Endodermal cell (in vitro differentiated cells): ENCODE data around the gene PELI2. TPM values are rescaled to one million over a fixed set of nuclear protein-coding genes. Genes with fewer than 3 reads are reported as not detected.

Experiments
- DNase-seq: peaks from one replicate; pipeline ENCODE4 v3.0.0-alpha.2; 2017
- H3K27ac ChIP-seq: 2 replicates; pipeline ENCODE4 v1.5.1; 2013; ENCODE audit warnings: mild to moderate bottlenecking, low read depth, low read length, moderate library complexity
- H3K27me3 ChIP-seq: 2 replicates; pipeline ENCODE4 v1.6.1; 2013; ENCODE audit warnings: mild to moderate bottlenecking, low read length, moderate library complexity; ENCODE audit not compliant: insufficient read depth, control insufficient read depth, poor library complexity, severe bottlenecking
- H3K36me3 ChIP-seq: 2 replicates; pipeline ENCODE4 v1.7.0; 2013; ENCODE audit warnings: mild to moderate bottlenecking, low read length, moderate library complexity; ENCODE audit not compliant: control insufficient read depth, insufficient read depth
- H3K4me1 ChIP-seq: one replicate; pipeline ENCODE4 v1.7.0; 2013; ENCODE audit warnings: low read length; ENCODE audit not compliant: control insufficient read depth, insufficient read depth
- H3K4me3 ChIP-seq: 2 replicates; pipeline ENCODE4 v1.5.1; 2013; ENCODE audit warnings: mild to moderate bottlenecking, low read length, moderate library complexity
- H3K9ac ChIP-seq: 2 replicates; pipeline ENCODE4 v1.6.1; 2013; ENCODE audit warnings: mild to moderate bottlenecking, low read length, moderate library complexity; ENCODE audit not compliant: poor library complexity, severe bottlenecking; ENCODE audit errors: extremely low read depth
- H3K9me3 ChIP-seq: 2 replicates; pipeline ENCODE4 v1.6.1; 2013; ENCODE audit warnings: mild to moderate bottlenecking, low read length, moderate library complexity; ENCODE audit not compliant: control insufficient read depth
- H3K27ac Mint-ChIP-seq: 2 replicates; pipeline ENCODE4 v1.8.0; 2020; ENCODE audit warnings: mixed read lengths
- H3K27me3 Mint-ChIP-seq: 2 replicates; pipeline ENCODE4 v1.8.0; 2021; ENCODE audit warnings: mild to moderate bottlenecking, mixed read lengths; ENCODE audit not compliant: insufficient read depth
- H3K36me3 Mint-ChIP-seq: 2 replicates; pipeline ENCODE4 v1.8.0; 2020; ENCODE audit warnings: low read depth, mixed read lengths
- H3K4me1 Mint-ChIP-seq: 2 replicates; pipeline ENCODE4 v1.8.0; 2020; ENCODE audit warnings: mixed read lengths
- H3K4me3 Mint-ChIP-seq: 2 replicates; pipeline ENCODE4 v1.8.0; 2020; ENCODE audit warnings: mild to moderate bottlenecking, moderate library complexity, mixed read lengths
- H3K9me3 Mint-ChIP-seq: 2 replicates; pipeline ENCODE4 v1.8.0; 2020; ENCODE audit warnings: mild to moderate bottlenecking, mixed read lengths
- CTCF ChIP-seq: fragments of 200-600 bp; sonication (generic); conservative IDR thresholded peaks from 2 replicates; pipeline ENCODE4 v1.5.0; 2021; ENCODE audit warnings: antibody characterized with exemption, mild to moderate bottlenecking
- whole genome bisulfite sequencing, 2 experiments: methylation state at CpG; one replicate each; pipeline versions ENCODE4 v1.1.5 to v1.1.7; 2013; ENCODE audit warnings: missing lambda C conversion rate in 2 of 2, mixed read lengths in 1 of 2; ENCODE audit not compliant: insufficient coverage in 1 of 2, insufficient read length in 1 of 2; 5-methylcytosine and 5-hydroxymethylcytosine counted together
- total RNA-seq, 2 donors: library from RNA; stranded (reverse); fragmentation: NEBNext Ultra II Directional in 1 of 2; extraction: Animal tissue kit (Norgen Biotek cat#: 25700) in 1 of 2; gene quantifications; 2 replicates in 1 of 2; 3 replicates in 1 of 2; pipeline ENCODE4 v1.2.1, GENCODE V29; 2021

PELI2 gene
- total RNA-seq, 2 donors from 2014 or later = 5.9 to 8.1 TPM

- Mint-ChIP-seq H3K4me3 (no peak overlapping the region), H3K27ac (no peak overlapping the region), H3K4me1 (peaks cover 22% of the 10 kb centered on the region), H3K9me3 (no peaks in the 10 kb centered on the region), H3K27me3 (no peaks in the 10 kb centered on the region), H3K36me3 (no peaks in the 10 kb centered on the region)
- Histone ChIP-seq H3K36me3 (no peaks in the 10 kb centered on the region), H3K4me1 (no peaks in the 10 kb centered on the region), H3K9ac (no peak overlapping the region), H3K27me3 (no peaks in the 10 kb centered on the region), H3K4me3 (no peak overlapping the region), H3K27ac (no peak overlapping the region), H3K9me3 (no peaks in the 10 kb centered on the region)
- 95% methylated on average over 1 of the region's 1 CpG; no CpG with 5 or more reads in 1 of the 2 experiments for WGBS, 2 experiments
- TF ChIP-seq CTCF = no peak
- DNase-seq = no peak
Observed at GRCh38 chr14:56147449-56147848, 29.2 kb downstream of the PELI2 start.

GRCh38 chr14:56147986-56148901 lies 30.0 kb downstream of the PELI2 start:
- Mint-ChIP-seq H3K27me3 (no peaks in the 10 kb centered on the region), H3K36me3 (no peaks in the 10 kb centered on the region), H3K27ac (peak overlapping the region; percentile 60), H3K4me1 (peaks cover 22% of the 10 kb centered on the region), H3K9me3 (no peaks in the 10 kb centered on the region), H3K4me3 (peak overlapping the region; percentile 6)
- Histone ChIP-seq H3K9me3 (no peaks in the 10 kb centered on the region), H3K9ac (no peak overlapping the region), H3K27ac (no peak overlapping the region), H3K27me3 (no peaks in the 10 kb centered on the region), H3K4me1 (no peaks in the 10 kb centered on the region), H3K36me3 (no peaks in the 10 kb centered on the region), H3K4me3 (no peak overlapping the region)
- WGBS, 2 experiments = 86 to 89% methylated on average over 3 of the region's 3 CpGs
- no peak for DNase-seq
- no peak for TF ChIP-seq CTCF

- H3K36me3 Mint-ChIP-seq = no peaks in the 10 kb centered on the region
- no peaks in the 10 kb centered on the region for H3K27me3 Mint-ChIP-seq
- Histone ChIP-seq H3K27me3 (no peaks in the 10 kb centered on the region), H3K4me1 (no peaks in the 10 kb centered on the region), H3K9me3 (no peaks in the 10 kb centered on the region), H3K4me3 (no peak overlapping the region), H3K27ac (no peak overlapping the region), H3K9ac (no peak overlapping the region), H3K36me3 (no peaks in the 10 kb centered on the region)
- no peak overlapping the region for H3K27ac Mint-ChIP-seq
- no peaks in the 10 kb centered on the region for H3K9me3 Mint-ChIP-seq
- peaks cover 22% of the 10 kb centered on the region for H3K4me1 Mint-ChIP-seq
- 90 to 100% methylated on average over 1 to 4 of the region's 4 CpGs for WGBS, 2 experiments
- no peak for DNase-seq
- no peak overlapping the region for H3K4me3 Mint-ChIP-seq
- no peak for TF ChIP-seq CTCF
Observed at GRCh38 chr14:56149151-56149550, 30.9 kb downstream of the PELI2 start.
